ENCODE data around the gene TMEM178B. TPM values are rescaled to one million over a fixed set of nuclear protein-coding genes. Genes with fewer than 3 reads are reported as not detected.

The TMEM178B gene
- total and polyA plus RNA-seq, 10 of the 15 experiments (the other 5 are each of a cell fraction or from before 2014, with no cell fraction given) = 0.01 to 1.1 (median 0.04) TPM; not detected in 2

- Histone ChIP-seq H3K27me3 (replicated peaks in 1 of 2; ENCODE audit: control insufficient read depth in 2 of 2, insufficient read depth in 2 of 2, low read length in 1 of 2) (peaks cover 0 to 6% of the 10 kb centered on the region in 2 experiments; a peak in 2 of 4 replicates), H3K4me3 (no peak overlapping the region), H3K36me3 (ENCODE audit: control insufficient read depth in 2 of 2, insufficient read depth in 2 of 2, low read length in 1 of 2) (no peaks in the 10 kb centered on the region), H3K4me2 (ENCODE audit: control insufficient read depth, insufficient read depth) (no peak overlapping the region), H4K20me1 (ENCODE audit: control insufficient read depth, insufficient read depth) (no peaks in the 10 kb centered on the region), H3K79me2 (ENCODE audit: control insufficient read depth, insufficient read depth, low read length) (no peaks in the 10 kb centered on the region), H3K27ac (ENCODE audit: control insufficient read depth, insufficient read depth) (no peak overlapping the region), H3K9me3 (replicated peaks; ENCODE audit: control insufficient read depth, insufficient read depth, low read length) (no peaks in the 10 kb centered on the region), H3K9ac (ENCODE audit: control insufficient read depth, insufficient read depth, low read length) (no peak overlapping the region), H2AFZ (ENCODE audit: control insufficient read depth, low read depth, low read length) (no peak overlapping the region), H3K4me1 (ENCODE audit: control insufficient read depth, insufficient read depth, low read length) (no peaks in the 10 kb centered on the region)
- FAIRE-seq = no peak
- no peak for DNase-seq (ENCODE audit: low read depth, low spot score)
- no peak for TF ChIP-seq RAD51 (IDR thresholded peaks at IDR 0.05)
- no peak for TF ChIP-seq CREB1 (IDR thresholded peaks at IDR 0.05; ENCODE audit: low read depth)
- no peak for TF ChIP-seq SP1 (IDR thresholded peaks at IDR 0.05; ENCODE audit: low read depth, low read length)
- TF ChIP-seq ZNF687 (IDR thresholded peaks at IDR 0.05) = no peak
- ChIA-PET RAD21 (ENCODE audit: unreplicated experiment) (no interaction called here), CTCF (no interaction called here), SMC1A (ENCODE audit: uncharacterized antibody, unreplicated experiment) (interaction anchor here (0.5 kb wide), 1 partner anchor 63 kb away, joined by 3 read pairs; no protein-coding TSS in a partner anchor), POLR2A (no interaction called here)
- in situ Hi-C loops (cut with MboI) (no loop called here), intact Hi-C loops (cut with micrococcal nuclease; ENCODE audit: unreplicated experiment) (no loop called here)
- 0% methylated on average over 1 of the region's 1 CpG for WGBS (ENCODE audit: insufficient coverage, insufficient replicate concordance, low lambda C conversion rate, missing lambda C conversion rate)
- no peak for ATAC-seq
- BruUV-seq (replicated peaks) = no TSS peak
Observed at GRCh38 chr7:141354251-141354650, 280.4 kb downstream of the TMEM178B start.

All from GM12878 (cell line).